GM19193 (cell line): Measurements from ENCODE around the gene ADO.

ENCODE experiments used
- POLR2A ChIP-seq: IDR thresholded peaks from 4 replicates; pipeline ENCODE4 v1.6.1; 2011; ENCODE audit not compliant: insufficient read depth, insufficient read length; ENCODE audit errors: extremely low read depth

The ADO gene

DNA sequence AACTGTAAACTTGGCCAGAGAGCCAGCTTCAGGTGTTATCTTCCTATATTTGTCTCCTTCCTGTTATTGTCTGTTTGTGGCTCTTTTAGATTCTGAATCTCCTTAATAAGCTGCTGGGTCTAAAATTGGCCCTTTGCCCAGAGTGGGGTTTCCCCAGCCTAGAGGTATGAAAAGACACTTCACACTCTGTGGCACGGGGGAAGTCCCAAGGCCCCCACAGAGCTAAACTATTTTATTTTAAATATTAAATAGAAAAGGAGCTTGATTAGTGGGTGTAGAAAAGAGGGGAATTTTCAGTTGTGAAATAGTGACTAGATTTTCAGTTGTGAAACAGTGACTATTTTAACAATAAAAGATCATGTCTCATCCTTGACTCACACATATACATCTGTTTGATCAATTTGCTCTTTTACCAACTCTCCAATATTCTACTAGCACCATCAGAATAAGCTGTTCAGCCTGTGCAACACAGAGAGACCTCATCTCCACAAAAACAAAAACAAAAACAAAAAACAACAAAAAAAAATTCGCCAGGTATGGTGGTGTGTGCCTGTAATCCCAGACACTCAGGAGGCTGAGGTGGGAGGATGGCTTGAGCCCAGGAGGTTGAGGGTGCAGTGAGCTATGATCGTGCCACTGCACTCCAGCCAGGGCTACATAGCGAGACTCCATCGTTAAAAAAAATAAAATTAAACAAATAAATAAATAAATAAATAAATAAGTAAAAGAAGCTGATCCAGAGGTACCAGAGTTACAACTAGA lies 24.9 kb upstream of the ADO start:
- TF ChIP-seq POLR2A: no peak

DNA sequence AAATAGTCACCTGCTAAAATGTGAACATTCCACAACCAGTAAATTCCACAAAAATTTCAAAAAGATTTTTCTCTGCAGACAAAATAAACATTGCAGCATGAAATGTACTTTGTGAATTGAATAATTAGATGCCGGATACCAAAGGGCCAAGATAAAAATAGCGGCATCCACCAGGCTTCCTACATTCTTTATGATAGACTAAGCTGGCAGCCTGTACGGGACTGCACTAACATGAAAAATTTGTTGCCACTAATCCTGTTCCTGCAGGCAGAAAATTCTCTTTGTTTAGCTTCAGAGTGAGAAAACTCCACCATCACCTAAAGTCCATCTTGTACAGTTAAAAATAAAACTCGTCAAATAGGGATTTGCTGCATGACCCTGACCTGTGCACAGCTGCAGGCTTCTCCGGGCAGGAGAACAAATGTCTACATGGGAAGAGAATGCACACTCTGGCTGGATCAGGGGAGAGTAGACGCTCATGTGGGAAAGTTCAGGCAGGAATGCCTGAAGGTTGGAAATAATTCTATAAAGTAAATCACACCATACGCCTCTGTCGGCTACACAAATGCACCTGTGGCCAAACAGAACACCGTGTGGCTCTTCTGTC lies 15.6 kb upstream of the ADO start:
- no peak for TF ChIP-seq POLR2A

DNA sequence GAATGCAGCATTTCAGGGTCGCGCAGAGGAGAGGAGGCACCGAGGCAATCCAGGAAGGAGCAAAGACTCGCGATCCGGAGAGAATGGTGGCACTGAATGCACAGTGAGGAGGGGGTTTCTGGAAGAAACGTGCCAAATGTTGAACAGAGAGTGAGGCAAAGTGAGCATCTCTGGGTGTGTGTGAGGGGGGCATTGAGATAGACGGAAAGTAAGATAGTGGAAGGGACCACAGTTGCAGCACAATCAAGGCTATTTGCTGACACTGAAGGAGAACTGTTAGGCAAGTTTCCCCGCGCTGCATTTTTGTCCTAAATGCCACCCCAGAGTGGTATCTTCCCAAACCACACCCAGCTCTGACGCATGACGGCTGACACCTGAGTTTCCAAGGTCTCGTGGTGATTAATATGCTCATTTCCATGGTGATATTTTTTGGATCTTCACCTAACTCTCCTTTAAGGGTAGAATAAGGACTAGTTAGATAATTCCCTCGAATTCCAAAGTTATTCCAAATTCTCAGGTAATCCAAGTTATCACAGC lies 14.4 kb upstream of the ADO start:
- TF ChIP-seq POLR2A: no peak

DNA sequence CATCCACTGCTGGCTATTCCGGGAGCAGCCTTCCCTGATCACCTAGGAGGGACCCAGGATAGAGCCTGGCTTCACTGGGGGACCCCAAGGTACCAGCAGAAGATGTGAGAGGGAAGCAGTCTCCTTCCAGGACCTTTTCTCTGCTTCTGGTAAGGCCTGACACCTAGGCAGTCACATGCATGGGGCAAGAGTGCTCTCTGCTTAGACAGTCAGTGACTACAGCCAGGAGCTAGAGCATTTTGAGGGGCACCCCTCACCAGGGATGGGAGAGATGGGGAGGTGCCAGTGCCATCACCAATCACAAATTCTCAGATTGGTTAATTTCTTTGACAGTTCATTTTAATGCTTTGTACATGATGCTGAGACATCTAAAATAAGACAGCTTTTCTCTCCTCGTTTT lies 13.9 kb upstream of the ADO start:
- no peak for TF ChIP-seq POLR2A

DNA sequence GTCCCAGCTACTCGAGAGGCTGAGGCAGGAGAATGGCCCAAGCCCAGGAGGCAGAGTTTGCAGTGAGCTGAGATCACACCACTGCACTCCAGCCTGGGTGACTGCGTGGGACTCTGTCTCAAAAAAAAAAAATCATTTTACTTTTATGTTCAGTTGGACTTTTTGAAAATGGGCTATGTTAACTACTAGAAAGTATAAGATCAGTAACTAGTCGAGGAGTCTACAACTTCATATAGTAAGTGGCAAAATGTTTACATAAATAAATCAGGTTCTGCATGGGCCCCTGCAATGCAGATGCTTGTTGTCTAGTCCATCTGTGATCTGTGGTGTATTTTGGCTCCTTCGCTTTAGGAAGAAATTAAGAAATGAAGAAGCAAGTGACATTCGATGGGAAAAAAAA lies 12.3 kb upstream of the ADO start:
- no peak for TF ChIP-seq POLR2A

DNA sequence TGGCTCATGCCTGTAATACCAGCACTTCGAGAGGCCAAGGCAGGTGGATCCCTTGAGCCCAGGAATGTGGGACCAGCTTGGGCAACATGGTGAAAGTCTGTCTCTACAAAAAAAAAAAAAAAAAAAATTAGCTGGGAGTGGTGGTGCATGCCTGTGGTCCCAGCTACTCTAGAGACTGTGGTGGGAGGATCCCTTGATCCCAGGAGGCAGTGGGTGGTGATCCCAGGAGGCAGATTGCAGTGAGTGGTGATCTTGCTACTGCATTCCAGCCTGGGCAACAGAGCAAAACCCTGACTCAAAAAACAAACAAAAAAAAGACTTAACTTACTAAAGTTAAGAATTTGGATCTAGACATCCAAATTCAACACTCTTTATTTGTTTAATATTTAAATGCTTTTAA lies 10.2 kb upstream of the ADO start:
- TF ChIP-seq POLR2A: no peak

DNA sequence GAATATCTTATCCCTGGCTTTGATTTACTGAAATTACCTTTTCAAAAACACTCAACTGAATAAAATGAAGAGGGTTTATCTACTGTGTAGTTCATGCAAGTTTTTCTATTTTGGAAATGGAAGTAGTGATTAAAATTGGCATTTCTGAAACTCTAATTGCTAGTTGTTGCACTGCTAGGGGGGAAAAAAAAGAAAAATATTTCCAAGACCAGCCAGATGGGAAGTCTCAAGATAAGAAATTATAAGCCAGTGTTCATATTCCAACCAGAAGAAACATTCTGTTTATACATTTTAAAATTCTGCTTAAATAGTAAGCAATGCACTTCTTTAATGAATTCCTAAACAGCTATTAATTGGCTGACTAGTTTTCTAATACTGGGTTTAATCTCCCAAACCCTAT lies 9.4 kb upstream of the ADO start:
- no peak for TF ChIP-seq POLR2A

DNA sequence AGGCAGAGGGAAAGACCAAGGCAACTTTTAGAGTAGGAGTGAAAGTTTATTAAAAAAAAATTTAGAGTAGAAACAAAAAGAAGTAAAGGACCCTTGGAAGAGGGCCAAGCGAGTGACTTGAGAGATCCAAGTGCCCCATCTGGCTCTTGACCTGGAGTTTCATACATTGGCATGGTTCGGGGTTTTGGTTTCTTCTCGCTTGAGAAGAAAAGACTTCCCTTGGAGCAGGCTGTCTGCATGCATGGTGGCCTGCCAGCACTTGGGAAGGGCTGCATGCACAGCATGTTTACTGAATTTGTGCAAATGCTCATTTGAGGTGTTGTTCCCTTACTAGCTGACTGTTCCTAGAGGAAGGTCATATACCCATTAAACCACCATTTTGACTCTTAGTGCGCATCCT lies 8.8 kb upstream of the ADO start:
- no peak for TF ChIP-seq POLR2A

DNA sequence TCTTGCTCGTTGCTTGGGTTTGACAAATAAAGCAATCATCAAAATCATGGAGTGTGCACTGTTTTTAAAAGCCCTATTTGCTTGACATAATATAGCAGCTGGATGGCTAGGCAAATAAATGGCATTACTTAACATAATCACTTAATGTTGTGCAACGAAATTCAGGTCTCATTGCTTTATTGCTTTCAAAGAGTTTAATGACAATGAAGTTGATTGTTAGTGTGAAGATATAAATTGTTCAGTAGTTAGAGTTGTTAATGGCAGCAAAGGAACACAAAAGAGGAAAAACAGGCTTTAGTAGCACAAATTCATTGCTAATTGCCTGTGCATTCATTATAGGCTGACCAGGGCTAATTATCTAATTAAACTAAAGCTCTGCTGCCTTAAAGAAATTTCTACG lies 7.6 kb upstream of the ADO start:
- no peak for TF ChIP-seq POLR2A

DNA sequence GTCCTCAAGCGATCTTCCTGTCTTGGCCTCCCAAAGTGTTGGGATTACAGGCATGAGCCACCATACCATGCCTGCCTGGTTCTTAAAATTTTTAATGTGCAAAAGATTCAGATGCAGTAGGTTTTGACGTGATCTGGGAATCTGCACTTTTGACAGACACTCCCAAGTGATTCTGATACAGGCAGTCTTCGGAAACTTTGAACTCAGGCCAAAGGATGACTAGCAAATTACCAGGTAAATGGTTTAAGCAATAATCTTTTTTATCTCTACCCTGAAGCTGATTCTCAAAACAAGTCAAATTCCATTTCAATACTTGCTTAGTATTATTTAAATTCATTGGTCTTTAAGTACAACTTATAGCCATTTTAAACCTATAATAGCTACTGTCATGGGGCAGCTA lies 2.6 kb upstream of the ADO start:
- no peak for TF ChIP-seq POLR2A

DNA sequence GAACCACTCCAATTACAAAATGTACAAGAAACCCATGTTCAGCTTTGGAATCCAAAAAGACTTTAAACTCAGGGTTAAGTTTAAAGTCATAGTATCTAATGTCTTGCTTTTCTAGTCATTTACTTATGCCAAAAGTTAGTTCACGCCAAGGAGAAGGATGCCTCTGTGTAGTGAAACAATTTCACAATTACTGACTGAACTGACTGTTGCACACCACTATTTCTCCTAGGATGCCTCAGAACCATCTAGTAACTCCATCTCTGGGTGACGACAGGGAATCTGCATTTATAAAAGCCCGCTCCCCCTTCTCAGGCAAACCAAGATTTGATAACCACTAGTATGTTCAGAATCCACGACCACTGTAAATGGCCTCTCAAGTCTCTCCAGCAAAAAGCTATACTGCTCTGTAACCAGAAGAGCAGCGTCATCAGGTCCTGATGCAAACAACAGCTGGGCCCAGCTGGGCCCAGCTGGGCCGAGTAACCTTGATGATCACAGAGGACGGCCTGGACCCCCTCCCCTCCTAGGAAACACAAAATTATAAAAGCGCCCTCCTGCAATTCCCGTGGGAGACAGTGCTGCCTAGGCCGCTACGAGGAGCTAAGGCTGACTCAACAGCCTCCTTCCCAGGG lies 680 bp upstream of the ADO start:
- no peak for TF ChIP-seq POLR2A

DNA sequence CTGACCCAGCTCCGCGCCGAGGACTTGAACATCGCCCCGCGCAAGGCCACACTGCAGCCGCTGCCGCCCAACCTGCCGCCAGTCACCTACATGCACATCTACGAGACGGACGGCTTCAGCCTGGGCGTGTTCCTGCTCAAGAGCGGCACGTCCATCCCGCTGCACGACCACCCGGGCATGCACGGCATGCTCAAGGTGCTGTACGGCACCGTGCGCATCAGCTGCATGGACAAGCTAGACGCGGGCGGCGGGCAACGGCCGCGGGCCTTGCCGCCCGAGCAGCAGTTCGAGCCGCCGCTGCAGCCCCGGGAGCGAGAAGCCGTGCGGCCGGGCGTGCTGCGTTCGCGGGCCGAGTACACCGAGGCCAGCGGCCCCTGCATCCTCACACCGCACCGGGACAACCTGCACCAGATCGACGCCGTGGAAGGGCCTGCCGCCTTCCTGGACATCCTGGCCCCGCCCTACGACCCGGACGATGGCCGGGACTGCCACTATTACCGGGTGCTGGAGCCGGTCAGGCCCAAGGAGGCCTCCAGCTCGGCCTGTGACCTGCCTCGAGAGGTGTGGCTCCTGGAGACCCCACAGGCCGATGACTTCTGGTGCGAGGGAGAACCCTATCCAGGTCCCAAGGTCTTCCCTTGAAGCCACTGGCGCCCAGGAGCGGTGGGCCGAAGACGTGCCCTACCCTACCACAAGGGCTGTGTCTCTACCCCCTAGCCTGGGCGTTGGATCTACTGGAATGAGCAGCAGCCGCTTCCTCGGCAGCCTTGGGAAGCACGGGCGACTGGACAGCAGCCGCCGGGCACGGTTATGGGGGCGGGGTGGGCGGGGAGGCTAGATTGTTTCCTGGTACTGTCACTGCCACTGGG lies 945 bp downstream of the ADO start:
- no peak for TF ChIP-seq POLR2A

DNA sequence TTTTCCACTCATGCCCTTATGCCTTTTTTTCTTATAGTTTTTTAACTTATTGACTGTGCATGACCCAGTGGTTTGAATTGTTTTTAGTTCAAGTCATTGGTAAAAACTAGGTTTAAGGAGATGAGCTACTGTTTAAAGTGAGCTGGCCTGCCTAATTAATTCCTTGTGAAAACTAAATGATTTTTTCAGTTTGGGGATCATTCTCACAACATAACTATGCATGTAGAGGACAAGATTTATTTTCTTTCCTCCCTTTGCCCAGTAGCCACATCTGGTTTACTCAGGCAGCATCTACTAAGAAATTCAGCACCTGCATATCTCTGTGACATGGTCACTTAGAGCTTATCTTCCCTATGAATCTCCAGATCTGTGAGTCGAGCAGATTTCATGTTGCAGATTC lies 1.7 kb downstream of the ADO start:
- no peak for TF ChIP-seq POLR2A

DNA sequence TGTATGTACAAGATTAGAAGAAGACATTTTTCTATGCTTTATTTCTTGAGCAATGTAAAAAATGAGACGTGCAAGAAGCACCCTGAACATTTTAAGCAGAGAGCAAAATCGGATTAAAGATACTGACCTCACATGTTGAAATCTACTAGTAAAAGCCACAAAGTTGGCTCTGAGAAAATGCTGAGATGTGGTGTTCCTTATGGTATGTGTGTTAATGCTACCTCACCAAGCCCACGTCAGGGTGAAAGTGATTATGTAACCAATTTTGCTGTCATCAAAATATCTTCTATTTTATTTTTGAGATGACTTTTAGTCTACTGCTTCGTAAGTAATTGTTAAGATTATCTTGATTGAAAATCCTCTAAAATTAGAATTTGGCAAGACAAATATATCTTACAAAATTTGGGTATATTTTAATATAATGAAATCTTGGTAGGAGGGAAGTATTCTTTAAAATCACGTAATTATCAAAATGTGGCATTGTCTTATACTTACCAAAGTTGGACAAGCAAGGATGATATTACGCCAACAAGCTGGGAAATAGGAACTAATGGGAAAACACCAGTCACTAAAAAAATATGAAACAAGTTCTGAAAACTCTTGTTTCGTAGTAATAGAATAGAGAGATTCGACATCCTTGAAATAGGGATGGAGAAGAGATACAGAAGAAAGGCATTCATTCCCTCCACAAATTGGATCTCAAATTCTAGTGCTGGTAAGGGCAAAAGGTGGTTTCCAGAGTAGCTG lies 5.8 kb downstream of the ADO start:
- TF ChIP-seq POLR2A: no peak
